ENCODE results near the gene HMGN4. TPM values are rescaled to one million over a fixed set of nuclear protein-coding genes. Genes with fewer than 3 reads are reported as not detected.

HMGN4 gene
- total RNA-seq, 1 experiment from 2014 or later, result 73.8 TPM

- no peak for DNase-seq (ENCODE audit: low read depth, low spot score)
- no peaks in the 10 kb centered on the region for H3K9me2 ChIP-seq (ENCODE audit: insufficient read depth)
- intact Hi-C loops (cut with micrococcal nuclease), result no loop called here
- no peak overlapping the region for H3K4me2 ChIP-seq (ENCODE audit: low read length)
- CTCF ChIA-PET, result no interaction called here
- peak overlapping the region; percentile 29 for H2AFZ ChIP-seq (ENCODE audit: low read depth, low read length, poor library complexity, severe bottlenecking)
- H3K9ac ChIP-seq (ENCODE audit: low read length), result no peak overlapping the region
- ATAC-seq, result no peak
- no TSS peak for BruUV-seq (replicated peaks)
- POLR2A ChIA-PET, result no interaction called here
- H3K4me3 ChIP-seq (replicated peaks in 1 of 2; ENCODE audit: low read depth in 1 of 2, low read length in 2 of 2), result no peak overlapping the region
- no peaks in the 10 kb centered on the region for H3K36me3 ChIP-seq (ENCODE audit: control insufficient read depth in 1 of 2, insufficient read depth in 2 of 2, low read length in 2 of 2)
- no peak overlapping the region for H3K27ac ChIP-seq (ENCODE audit: low read depth, low read length)
- H4K20me1 ChIP-seq (ENCODE audit: insufficient read depth), result no peaks in the 10 kb centered on the region
- H3K4me1 ChIP-seq (ENCODE audit: control insufficient read depth in 1 of 2, insufficient read depth in 2 of 2, low read length in 2 of 2), result peaks cover 1 to 21% of the 10 kb centered on the region in 2 experiments; a peak in 3 of 4 replicates
- TF ChIP-seq, protein P1, sequence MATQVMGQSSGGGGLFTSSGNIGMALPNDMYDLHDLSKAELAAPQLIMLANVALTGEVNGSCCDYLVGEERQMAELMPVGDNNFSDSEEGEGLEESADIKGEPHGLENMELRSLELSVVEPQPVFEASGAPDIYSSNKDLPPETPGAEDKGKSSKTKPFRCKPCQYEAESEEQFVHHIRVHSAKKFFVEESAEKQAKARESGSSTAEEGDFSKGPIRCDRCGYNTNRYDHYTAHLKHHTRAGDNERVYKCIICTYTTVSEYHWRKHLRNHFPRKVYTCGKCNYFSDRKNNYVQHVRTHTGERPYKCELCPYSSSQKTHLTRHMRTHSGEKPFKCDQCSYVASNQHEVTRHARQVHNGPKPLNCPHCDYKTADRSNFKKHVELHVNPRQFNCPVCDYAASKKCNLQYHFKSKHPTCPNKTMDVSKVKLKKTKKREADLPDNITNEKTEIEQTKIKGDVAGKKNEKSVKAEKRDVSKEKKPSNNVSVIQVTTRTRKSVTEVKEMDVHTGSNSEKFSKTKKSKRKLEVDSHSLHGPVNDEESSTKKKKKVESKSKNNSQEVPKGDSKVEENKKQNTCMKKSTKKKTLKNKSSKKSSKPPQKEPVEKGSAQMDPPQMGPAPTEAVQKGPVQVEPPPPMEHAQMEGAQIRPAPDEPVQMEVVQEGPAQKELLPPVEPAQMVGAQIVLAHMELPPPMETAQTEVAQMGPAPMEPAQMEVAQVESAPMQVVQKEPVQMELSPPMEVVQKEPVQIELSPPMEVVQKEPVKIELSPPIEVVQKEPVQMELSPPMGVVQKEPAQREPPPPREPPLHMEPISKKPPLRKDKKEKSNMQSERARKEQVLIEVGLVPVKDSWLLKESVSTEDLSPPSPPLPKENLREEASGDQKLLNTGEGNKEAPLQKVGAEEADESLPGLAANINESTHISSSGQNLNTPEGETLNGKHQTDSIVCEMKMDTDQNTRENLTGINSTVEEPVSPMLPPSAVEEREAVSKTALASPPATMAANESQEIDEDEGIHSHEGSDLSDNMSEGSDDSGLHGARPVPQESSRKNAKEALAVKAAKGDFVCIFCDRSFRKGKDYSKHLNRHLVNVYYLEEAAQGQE (IDR thresholded peaks at IDR 0.05; ENCODE audit: low read depth), result no peak
- TF ChIP-seq CEBPB (IDR thresholded peaks at IDR 0.05; ENCODE audit: low read depth) (no peak), CTCF (IDR thresholded peaks at IDR 0.05 in 2 of 3, conservative IDR thresholded peaks at IDR 0.05 in 1 of 3; ENCODE audit: borderline replicate concordance in 1 of 3, insufficient read depth in 1 of 3, low read depth in 2 of 3, low read length in 2 of 3) (no peak), ZFX (IDR thresholded peaks at IDR 0.05) (no peak), ZNF274 (IDR thresholded peaks at IDR 0.05; ENCODE audit: low read depth, low read length) (no peak), RAD21 (IDR thresholded peaks at IDR 0.05; ENCODE audit: low read depth) (no peak), YY1 (IDR thresholded peaks at IDR 0.05; ENCODE audit: extremely low read depth, insufficient replicate concordance, low read depth, low read length) (no peak), POLR2A (IDR thresholded peaks at IDR 0.05; ENCODE audit: borderline replicate concordance, extremely low read depth, insufficient read depth, insufficient read length) (no peak), EZH2phosphoT487 (IDR thresholded peaks at IDR 0.05; ENCODE audit: borderline replicate concordance) (no peak)
- TF ChIP-seq, protein P2, sequence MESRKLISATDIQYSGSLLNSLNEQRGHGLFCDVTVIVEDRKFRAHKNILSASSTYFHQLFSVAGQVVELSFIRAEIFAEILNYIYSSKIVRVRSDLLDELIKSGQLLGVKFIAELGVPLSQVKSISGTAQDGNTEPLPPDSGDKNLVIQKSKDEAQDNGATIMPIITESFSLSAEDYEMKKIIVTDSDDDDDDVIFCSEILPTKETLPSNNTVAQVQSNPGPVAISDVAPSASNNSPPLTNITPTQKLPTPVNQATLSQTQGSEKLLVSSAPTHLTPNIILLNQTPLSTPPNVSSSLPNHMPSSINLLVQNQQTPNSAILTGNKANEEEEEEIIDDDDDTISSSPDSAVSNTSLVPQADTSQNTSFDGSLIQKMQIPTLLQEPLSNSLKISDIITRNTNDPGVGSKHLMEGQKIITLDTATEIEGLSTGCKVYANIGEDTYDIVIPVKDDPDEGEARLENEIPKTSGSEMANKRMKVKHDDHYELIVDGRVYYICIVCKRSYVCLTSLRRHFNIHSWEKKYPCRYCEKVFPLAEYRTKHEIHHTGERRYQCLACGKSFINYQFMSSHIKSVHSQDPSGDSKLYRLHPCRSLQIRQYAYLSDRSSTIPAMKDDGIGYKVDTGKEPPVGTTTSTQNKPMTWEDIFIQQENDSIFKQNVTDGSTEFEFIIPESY (IDR thresholded peaks at IDR 0.05; ENCODE audit: extremely low read depth, insufficient replicate concordance, low read length), result no peak
- TF ChIP-seq, protein P3, sequence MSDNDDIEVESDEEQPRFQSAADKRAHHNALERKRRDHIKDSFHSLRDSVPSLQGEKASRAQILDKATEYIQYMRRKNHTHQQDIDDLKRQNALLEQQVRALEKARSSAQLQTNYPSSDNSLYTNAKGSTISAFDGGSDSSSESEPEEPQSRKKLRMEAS (IDR thresholded peaks at IDR 0.05), result no peak
- H3K27me3 ChIP-seq (ENCODE audit: insufficient read depth, low read length), result no peaks in the 10 kb centered on the region
- H3K79me2 ChIP-seq (ENCODE audit: insufficient read depth, low read length), result no peaks in the 10 kb centered on the region
- RAD21 ChIA-PET (ENCODE audit: low non-redundant PET in 1 of 2, low total read pairs in 2 of 2, uncharacterized antibody in 2 of 2, unreplicated experiment in 2 of 2), result no interaction called here
- no peaks in the 10 kb centered on the region for H3K9me3 ChIP-seq (ENCODE audit: control insufficient read depth in 1 of 2, insufficient read depth in 1 of 2, low read depth in 1 of 2, low read length in 2 of 2)
These were observed 23.2 kb upstream of the HMGN4 start for GRCh38 chr6:26514984-26515383.

Measured in HCT116 (cell line).